Measurements from ENCODE around the gene PANK4. TPM values are rescaled to one million over a fixed set of nuclear protein-coding genes. Genes with fewer than 3 reads are reported as not detected.

PANK4 gene
- polyA plus RNA-seq, 1 experiment = 10.9 TPM

DNA sequence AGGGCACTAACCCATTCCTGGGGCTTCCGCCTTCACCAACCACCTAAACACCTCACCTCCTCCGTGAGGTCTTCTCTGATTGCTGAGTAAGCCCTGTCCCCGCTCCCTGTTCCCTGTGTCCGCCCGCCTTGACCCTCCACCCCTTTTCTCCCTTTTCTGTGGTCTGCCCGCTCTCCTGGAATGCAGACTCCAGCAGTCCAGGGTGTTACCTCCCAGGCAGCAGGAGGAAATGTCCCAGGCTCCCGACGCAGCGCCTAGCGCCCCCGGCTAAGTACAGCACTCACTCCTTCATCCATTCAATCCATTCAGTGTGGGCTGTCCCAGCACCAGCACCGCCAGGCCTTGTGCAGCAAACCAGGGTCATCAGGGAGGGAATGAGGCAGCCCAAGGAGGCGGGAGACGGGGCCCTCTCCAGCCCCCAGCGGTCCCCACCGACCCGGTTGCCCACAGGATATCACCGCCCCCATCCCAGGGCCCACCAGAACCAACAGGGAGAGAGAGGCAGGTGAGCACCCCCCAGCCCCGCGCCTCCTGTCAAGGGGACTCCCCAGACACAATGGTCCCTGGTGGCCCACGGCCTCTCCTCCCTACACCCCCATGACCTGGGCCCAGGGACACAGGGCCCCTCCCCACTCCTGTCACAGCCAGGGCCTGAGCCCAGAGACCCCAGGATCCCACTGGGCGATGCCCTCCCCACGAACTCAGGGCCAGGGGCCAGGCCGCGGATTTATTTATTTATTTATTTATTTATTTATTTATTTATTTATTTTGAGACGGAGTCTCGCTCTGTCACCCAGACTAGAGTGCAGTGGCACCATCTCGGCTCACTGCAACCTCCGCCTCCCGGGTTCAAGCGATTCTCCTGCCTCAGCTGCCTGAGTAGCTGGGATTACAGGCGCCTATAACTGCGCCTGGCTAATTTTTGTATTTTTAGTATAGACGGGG, 40.0 kb upstream of the PANK4 start:
- ChIA-PET CTCF (no interaction called here), POLR2A (no interaction called here)
- TF ChIP-seq, protein P1, sequence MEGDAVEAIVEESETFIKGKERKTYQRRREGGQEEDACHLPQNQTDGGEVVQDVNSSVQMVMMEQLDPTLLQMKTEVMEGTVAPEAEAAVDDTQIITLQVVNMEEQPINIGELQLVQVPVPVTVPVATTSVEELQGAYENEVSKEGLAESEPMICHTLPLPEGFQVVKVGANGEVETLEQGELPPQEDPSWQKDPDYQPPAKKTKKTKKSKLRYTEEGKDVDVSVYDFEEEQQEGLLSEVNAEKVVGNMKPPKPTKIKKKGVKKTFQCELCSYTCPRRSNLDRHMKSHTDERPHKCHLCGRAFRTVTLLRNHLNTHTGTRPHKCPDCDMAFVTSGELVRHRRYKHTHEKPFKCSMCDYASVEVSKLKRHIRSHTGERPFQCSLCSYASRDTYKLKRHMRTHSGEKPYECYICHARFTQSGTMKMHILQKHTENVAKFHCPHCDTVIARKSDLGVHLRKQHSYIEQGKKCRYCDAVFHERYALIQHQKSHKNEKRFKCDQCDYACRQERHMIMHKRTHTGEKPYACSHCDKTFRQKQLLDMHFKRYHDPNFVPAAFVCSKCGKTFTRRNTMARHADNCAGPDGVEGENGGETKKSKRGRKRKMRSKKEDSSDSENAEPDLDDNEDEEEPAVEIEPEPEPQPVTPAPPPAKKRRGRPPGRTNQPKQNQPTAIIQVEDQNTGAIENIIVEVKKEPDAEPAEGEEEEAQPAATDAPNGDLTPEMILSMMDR (IDR thresholded peaks at IDR 0.05; ENCODE audit: low read depth, low read length) = no peak
- Histone ChIP-seq H3K9me3 (ENCODE audit: control insufficient read depth, insufficient read depth, low read length) (no peaks in the 10 kb centered on the region; the same call in 1 of the 2 replicates), H3K27me3 (ENCODE audit: control insufficient read depth, insufficient read depth, low read length) (peaks cover 31% of the 10 kb centered on the region), H3K4me3 (ENCODE audit: low read depth, low read length) (no peak overlapping the region), H3K27ac (ENCODE audit: low read depth, low read length) (no peak overlapping the region)
- DNase-seq (ENCODE audit: low read depth, low spot score) = no peak

DNA sequence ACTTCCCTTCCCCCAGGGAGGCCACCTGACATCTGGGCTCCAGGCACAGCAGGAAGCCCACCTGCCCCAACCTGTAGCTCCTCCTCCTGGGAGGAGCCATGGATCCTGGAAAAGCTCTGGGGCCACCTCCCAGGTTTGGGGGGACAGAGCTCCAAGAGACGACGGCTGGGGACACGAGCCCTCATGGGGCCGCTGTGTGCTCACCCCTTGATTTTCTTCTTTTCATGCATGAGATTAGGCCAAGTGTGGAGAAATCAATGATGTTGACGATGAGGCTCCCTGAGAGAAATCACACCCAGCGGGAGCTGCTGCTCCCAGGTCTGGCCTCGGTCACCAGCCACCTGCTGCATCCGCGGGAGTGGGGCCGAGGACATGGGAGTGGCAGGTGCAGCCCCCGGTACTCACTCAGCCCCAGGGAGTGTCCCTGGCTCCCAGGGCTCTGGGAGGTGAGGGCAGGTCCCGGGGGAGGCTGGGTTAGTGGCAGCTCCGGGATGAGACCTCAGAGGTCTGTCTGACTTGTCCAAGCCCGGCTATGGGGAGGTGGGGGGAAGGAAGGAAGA, 38.5 kb upstream of the PANK4 start:
- CTCF ChIA-PET = interaction anchor here (1.5 kb wide), 1 partner anchor 16 kb away, joined by 3 read pairs; no protein-coding TSS in a partner anchor
- DNase-seq (ENCODE audit: low read depth, low spot score) = no peak
- H3K4me3 ChIP-seq (ENCODE audit: low read depth, low read length) = no peak overlapping the region
- POLR2A ChIA-PET = no interaction called here
- TF ChIP-seq, protein P1 (IDR thresholded peaks at IDR 0.05; ENCODE audit: low read depth, low read length) = no peak
- peaks cover 28% of the 10 kb centered on the region for H3K27me3 ChIP-seq (ENCODE audit: control insufficient read depth, insufficient read depth, low read length)
- H3K27ac ChIP-seq (ENCODE audit: low read depth, low read length) = no peak overlapping the region
- H3K9me3 ChIP-seq (ENCODE audit: control insufficient read depth, insufficient read depth, low read length) = no peaks in the 10 kb centered on the region; the same call in 1 of the 2 replicates

DNA sequence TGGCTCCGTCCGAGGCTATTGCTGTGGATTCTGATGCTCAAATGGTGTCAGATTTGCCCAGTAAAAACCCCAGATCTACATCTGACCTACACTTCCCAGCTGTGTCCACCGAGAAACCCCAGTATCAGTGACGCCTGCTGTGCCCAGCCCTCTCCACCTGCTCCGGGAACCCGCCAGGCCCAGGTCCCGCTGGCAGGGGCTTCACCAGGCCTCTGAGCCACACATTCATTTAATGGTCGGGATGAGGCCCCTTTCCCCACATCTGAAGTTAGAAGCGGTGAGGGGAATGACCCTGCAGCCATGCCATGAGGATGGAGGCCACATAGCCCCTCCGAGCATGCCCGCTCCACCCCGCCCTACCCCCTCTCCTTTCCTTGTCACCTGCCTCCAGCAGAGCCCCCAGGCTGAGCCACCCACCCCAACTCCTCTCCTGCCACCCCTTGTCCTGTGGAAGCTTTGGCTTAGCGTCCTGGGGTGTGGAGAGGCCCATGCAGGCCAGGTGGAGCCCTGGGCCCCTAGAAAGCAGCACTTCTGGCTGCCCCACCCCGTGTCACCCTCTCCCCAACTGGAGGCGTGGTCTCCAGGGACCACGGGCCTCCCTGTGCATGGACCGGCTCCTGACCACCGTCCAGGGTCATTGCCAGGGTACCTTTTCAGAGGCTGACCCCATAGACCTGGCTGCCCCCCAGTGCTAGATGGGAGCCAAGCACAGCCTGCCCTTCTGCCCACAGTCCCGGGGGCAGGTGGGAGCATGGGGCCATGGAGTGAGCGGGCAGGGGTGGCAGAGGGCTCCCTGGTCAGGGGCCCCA, 37.8 kb upstream of the PANK4 start:
- TF ChIP-seq, protein P1 (IDR thresholded peaks at IDR 0.05; ENCODE audit: low read depth, low read length) = no peak
- POLR2A ChIA-PET = no interaction called here
- CTCF ChIA-PET = interaction anchor here (1.5 kb wide), 1 partner anchor 16 kb away, joined by 3 read pairs; no protein-coding TSS in a partner anchor
- Histone ChIP-seq H3K27ac (ENCODE audit: low read depth, low read length) (no peak overlapping the region), H3K9me3 (ENCODE audit: control insufficient read depth, insufficient read depth, low read length) (no peaks in the 10 kb centered on the region; the same call in 1 of the 2 replicates), H3K27me3 (ENCODE audit: control insufficient read depth, insufficient read depth, low read length) (peaks cover 28% of the 10 kb centered on the region), H3K4me3 (ENCODE audit: low read depth, low read length) (no peak overlapping the region)
- DNase-seq (ENCODE audit: low read depth, low spot score) = no peak

DNA sequence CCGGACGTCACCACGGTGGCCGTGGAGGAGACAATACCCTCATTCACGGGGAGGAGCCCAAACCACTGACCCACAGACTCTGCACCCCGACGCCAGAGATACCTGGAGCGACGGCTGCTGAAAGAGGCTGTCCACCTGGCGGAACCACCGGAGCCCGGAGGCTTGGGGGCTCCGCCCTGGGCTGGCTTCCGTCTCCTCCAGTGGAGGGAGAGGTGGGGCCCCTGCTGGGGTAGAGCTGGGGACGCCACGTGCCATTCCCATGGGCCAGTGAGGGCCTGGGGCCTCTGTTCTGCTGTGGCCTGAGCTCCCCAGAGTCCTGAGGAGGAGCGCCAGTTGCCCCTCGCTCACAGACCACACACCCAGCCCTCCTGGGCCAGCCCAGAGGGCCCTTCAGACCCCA, 36.8 kb upstream of the PANK4 start:
- ChIA-PET POLR2A (no interaction called here), CTCF (interaction anchor here (1.5 kb wide), 1 partner anchor 15 kb away, joined by 3 read pairs; no protein-coding TSS in a partner anchor)
- DNase-seq (ENCODE audit: low read depth, low spot score) = no peak
- peaks cover 23% of the 10 kb centered on the region for H3K27me3 ChIP-seq (ENCODE audit: control insufficient read depth, insufficient read depth, low read length)
- TF ChIP-seq, protein P1 (IDR thresholded peaks at IDR 0.05; ENCODE audit: low read depth, low read length) = no peak
- no peak overlapping the region for H3K27ac ChIP-seq (ENCODE audit: low read depth, low read length)
- no peaks in the 10 kb centered on the region; the same call in 1 of the 2 replicates for H3K9me3 ChIP-seq (ENCODE audit: control insufficient read depth, insufficient read depth, low read length)
- H3K4me3 ChIP-seq (ENCODE audit: low read depth, low read length) = no peak overlapping the region
